Activated T-helper 1 cell treated with anti-CD3 and anti-CD28 coated beads, Interleukin-2, amount 50 U/mL, for 16 hours (primary cell): ENCODE data around the gene PGS1.

Source experiments
- DNase-seq, 2 donors: peaks; one replicate each; pipeline ENCODE4 v3.0.0-alpha.2; 2020; ENCODE audit warnings: low read depth in 1 of 2, low spot score in 1 of 2

The PGS1 gene

GRCh38 chr17:78426293-78426879 lies 47.9 kb downstream of the PGS1 start:
- DNase-seq, result no peak

- no peak for DNase-seq
Observed at GRCh38 chr17:78427140-78427539, 48.7 kb downstream of the PGS1 start.

- DNase-seq, result no peak
Observed at GRCh38 chr17:78428025-78428575, 49.7 kb downstream of the PGS1 start.

- DNase-seq, result no peak
Observed at GRCh38 chr17:78428836-78429617, 50.6 kb downstream of the PGS1 start.

GRCh38 chr17:78429618-78429995 lies 51.2 kb downstream of the PGS1 start:
- DNase-seq, result no peak

DNA sequence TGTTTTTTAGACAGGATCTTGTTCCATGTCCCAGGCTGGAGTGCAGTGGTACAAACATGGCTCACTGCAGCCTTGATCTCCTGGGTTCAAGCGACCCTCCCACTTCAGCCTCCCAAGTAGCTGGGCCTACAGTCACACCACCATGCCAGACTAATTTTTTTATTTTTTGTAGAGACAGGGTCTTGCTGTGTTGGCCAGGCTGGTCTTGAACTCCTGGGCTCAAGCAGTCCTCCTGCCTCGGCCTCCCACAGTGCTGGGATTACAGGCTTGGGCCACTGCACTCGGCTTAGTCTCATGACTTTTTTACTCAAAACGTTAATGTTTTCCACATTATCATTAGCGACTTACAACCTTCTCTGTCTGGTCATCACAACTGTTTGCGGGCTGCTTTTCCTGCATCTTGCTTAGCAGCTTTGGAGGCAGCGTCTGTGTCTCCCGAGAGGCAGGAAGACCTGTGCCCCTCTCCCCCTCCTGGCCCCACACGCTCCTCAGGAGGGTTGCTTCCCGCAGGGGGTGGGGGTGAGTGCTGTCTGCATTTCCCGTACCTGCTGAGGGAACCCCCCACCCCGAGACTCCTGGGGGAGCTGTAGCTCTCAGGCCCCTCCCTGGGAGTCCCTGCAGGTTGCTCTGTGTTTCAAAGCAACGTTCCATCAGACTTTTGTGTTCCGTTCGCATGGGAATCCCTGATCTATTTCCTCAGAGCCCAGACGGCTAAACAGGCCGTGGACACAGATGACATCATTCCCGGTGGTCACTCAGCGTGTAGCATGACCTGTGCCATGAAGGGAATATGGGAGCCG lies 52.6 kb downstream of the PGS1 start:
- no peak for DNase-seq

DNA sequence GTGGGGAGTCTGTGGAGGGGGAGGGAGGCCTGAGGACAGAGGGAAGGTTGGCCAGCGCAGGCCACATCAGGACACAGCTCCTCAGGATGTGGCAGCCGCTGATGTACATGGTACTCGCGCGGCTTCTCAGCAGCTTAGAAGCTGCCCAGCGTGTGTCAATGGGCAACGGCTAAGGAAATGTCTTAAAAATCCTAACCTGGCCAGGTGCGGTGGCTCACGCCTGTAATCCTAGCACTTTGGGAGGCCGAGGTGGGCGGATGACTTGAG lies 53.2 kb downstream of the PGS1 start:
- DNase-seq, result no peak

DNA sequence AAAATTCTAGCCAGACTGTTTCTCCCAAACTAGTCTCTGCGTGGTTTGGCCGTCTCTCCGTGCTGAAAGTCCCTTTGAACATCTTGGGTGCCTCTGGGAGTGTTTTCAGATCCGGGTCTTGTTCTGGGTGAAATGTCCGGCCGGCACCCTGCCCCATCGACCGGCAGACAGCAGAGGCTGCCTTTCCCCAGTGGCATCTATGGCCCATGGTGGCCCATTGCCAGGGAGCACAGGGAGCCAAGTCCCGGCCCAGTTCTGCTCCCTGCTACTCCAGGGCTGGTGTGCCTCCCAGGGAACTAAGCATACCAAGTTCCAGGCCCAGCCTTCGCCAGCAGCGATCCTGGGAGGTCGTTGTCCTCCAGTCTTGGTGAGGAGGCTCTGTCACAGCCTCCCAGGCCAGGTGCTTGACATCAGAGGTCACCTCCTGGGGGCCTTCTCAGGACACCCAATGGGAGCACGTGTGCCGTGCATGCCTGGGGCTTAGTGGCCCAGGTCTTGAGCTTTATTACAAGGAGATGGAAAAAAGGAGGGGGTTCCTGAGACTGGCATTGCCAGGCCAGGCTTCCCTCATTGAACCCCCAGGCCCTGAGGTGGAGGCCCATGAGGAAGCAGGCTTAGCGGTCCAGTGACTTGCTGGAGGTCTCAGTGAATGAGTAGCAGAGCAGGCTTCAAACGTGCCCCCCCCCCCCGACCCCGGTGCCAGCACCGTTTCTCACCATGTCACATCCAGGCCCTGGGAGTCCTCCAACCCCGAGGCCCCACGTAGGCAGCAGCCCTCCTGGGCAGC lies 54.0 kb downstream of the PGS1 start:
- no peak for DNase-seq

DNA sequence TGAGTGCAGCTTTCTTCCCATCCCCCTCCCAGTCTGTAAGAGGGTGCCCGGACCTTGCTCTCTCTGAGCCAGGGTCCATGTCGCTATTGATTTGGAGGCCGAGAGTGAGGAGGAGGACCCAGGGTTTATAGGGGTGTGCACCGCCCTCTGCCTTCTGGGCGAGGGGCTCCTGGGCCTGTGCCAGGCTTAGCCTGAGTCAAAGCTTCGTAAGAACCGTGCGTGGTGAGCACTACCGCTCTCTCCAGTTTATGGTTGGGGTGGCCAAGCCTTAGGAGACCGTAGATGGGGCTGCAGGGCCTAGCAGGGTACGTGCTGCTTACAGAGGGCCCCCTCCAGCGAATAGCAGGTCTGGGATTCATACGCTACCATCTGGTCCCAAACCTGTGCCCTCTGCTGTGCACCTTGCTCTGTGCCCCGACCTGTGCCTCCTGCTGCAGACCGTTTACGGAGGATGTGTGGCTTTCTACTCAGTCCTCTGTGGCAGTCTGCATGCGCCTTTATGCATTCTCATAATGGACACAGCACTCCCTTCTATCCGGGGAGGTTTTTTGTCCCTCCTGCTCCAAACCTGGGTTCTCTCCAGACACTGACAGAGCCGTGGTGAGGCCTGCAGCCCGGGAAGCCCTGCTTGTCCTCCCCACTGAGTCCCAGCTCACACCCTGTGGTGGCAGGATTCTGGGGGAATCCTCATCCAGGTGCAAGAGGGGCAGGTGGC lies 54.7 kb downstream of the PGS1 start:
- DNase-seq, result no peak

- DNase-seq, result no peak
Observed at GRCh38 chr17:78433780-78434335, 55.4 kb downstream of the PGS1 start.

DNA sequence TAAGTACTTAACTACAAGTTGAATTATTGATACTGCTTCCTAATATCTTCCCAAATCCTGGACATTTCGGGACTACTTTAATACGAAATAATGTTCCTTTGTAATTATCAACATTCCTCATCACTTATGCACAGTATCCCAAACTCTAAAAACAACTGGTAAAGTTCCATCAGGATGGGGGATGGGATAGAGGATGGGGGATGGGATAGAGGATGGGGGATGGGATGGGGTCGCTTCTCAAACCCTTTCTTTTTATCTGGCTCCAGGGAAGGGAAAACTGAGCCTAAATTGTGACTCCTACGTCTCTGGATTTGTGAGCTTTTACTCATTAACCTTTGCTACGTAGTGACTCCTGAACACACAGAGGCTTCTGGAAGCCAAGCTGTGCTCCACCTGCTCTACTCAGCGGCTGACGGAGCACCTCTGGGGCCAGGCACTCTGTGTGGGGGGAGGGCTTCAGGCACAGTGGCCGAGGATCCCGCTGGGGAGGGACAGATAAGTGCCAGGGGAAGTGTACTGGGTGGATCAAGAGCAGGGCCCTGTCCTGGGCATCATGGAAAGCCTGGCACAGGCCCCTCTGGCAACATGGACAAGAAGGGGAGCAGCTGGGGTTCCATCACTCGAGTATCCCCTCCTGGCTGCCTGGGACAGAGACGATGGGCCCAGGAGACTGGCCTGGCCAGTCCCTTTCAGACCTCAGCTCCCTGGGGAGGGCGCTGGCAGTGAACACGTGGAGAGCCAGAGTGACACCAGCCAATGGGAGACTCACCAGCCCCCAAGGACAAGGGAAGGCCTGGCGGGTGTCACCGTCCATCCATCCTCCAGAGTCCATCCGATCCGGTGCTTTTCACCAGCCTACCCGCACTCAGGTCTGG lies 56.2 kb downstream of the PGS1 start:
- no peak for DNase-seq

DNA sequence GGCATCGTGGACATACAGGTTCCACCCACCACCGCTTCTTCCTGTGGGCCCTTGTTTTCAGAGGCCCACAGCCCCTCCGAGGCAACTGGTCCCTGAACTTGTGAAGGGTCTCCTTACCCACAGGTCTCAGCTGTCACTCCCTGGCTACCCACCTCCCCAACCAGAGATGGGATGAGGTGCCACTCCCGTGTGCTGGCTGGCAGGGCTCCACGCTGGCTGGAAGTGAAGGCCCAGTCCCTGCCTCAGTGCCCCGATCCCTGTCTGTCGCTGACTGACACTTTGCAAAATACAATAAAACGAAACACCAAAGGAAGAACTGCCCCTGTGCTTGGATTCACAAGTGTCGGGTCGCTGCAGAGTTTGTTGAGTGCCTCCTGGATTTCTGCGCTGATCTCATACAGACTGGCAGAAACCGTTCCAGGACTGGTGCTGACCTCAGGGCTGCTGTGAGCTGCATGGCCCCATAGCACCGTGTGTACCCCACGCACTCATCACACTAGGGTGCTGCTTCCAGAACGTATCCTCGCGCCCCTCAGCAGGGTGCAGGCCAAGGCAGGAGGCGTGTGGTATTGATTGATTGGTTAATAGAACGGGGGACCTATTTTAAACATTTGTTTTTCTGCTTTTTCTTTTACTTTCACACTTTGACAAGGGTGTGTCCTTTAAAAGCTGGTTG lies 57.0 kb downstream of the PGS1 start:
- no peak for DNase-seq

- DNase-seq, result no peak
Observed at GRCh38 chr17:78437508-78438169, 59.2 kb downstream of the PGS1 start.

DNA sequence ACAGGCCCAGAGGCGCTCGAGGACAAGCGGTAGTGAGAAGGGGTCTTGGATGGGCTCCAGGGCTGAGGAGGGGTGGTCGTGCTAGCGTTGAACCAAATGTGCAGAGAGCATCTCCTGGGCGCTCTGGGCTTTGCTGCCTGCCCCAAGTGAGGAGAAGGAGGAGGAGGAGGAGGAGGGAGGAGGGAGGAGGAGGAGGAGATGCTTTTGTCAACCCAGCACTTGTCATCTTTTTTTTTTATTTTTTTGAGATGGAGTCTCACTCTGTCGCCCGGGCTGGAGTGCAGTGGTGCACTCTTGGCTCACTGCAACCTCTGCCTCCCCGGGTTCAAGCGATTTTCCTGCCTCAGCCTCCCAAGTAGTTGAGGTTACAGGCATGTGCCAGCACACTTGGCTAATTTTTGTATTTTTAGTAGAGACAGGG lies 59.8 kb downstream of the PGS1 start:
- no peak for DNase-seq

DNA sequence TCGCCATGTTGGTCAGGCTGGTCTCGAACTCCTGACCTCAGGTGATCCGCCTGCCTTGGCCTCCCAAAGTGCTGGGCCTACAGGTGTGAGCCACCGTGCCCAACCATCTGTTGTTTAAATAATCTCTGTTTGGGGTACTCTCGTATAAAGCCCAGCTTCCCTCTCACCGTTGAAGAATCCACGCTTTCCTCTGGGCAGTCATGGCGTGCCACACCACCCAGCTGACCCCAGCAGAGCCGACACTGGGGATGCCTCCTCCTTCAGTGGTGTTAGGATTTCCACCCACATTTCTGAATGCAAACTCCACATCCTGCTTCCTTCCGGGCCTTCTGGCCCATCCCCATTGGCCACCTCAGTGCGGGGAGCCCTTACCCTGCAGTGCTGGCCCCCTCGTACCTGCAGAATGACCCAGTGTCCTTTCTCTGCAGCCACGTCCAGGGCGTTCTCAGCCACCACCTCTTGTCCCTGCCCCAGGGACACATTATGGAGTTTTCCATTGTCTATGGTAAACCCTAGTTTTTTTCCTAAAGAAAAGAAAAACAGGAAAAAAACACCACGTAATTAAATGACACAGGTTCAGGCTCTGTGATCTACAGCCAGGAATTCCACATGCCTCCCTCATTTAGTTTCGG lies 60.4 kb downstream of the PGS1 start:
- no peak for DNase-seq

GRCh38 chr17:78441271-78441971 lies 63.0 kb downstream of the PGS1 start:
- DNase-seq, result no peak

GRCh38 chr17:78442648-78443218 lies 64.3 kb downstream of the PGS1 start:
- no peak for DNase-seq
